Central memory CD8-positive, alpha-beta T cell (primary cell): ENCODE measurements around the gene ARVCF.

Experiments
- ATAC-seq: fragments of 150-1000 bp; cut with Tn5 transposase; replicated peaks from 2 replicates; pipeline ENCODE4 v1.10.0; 2022; ENCODE audit warnings: mild to moderate bottlenecking, moderate FRiP score, moderate number of reproducible peaks; ENCODE audit not compliant: poor library complexity, severe bottlenecking; ENCODE audit errors: extremely low read depth
- DNase-seq, 2 donors: peaks; one replicate each; pipeline ENCODE4 v3.0.0; 2021; ENCODE audit warnings: low spot score in 2 of 2
- H3K27ac Mint-ChIP-seq: one replicate; pipeline ENCODE4 v1.8.0; 2022; ENCODE audit warnings: low read depth, mild to moderate bottlenecking, moderate library complexity, mixed read lengths
- H3K27me3 Mint-ChIP-seq: one replicate; pipeline ENCODE4 v1.8.0; 2022; ENCODE audit warnings: mixed read lengths
- H3K36me3 Mint-ChIP-seq: one replicate; pipeline ENCODE4 v1.8.0; 2022; ENCODE audit warnings: mild to moderate bottlenecking, moderate library complexity, mixed read lengths; ENCODE audit not compliant: insufficient read depth
- H3K4me1 Mint-ChIP-seq: one replicate; pipeline ENCODE4 v1.8.0; 2022; ENCODE audit warnings: mixed read lengths
- H3K4me3 Mint-ChIP-seq: one replicate; pipeline ENCODE4 v1.8.0; 2022; ENCODE audit warnings: mild to moderate bottlenecking, moderate library complexity, mixed read lengths
- H3K9me3 Mint-ChIP-seq: one replicate; pipeline ENCODE4 v1.8.0; 2022; ENCODE audit warnings: mixed read lengths

Gene ARVCF

GRCh38 chr22:19976671-19977070 is 40.0 kb downstream of the ARVCF start:
- H3K9me3 Mint-ChIP-seq: no peaks in the 10 kb centered on the region
- H3K4me1 Mint-ChIP-seq: peaks cover 9% of the 10 kb centered on the region
- H3K27ac Mint-ChIP-seq: no peak overlapping the region
- no peak overlapping the region for H3K4me3 Mint-ChIP-seq
- H3K36me3 Mint-ChIP-seq: peaks cover 4% of the 10 kb centered on the region
- no peak for ATAC-seq
- no peaks in the 10 kb centered on the region for H3K27me3 Mint-ChIP-seq
- no peak for DNase-seq

GRCh38 chr22:19975707-19976035 is 41.0 kb downstream of the ARVCF start:
- Mint-ChIP-seq H3K9me3 (no peaks in the 10 kb centered on the region), H3K4me1 (peaks cover 15% of the 10 kb centered on the region), H3K36me3 (peaks cover 4% of the 10 kb centered on the region), H3K27me3 (no peaks in the 10 kb centered on the region), H3K27ac (no peak overlapping the region), H3K4me3 (no peak overlapping the region)
- no peak for DNase-seq
- ATAC-seq: no peak

- Mint-ChIP-seq H3K36me3 (peaks cover 5% of the 10 kb centered on the region), H3K9me3 (no peaks in the 10 kb centered on the region), H3K4me3 (no peak overlapping the region), H3K27ac (no peak overlapping the region), H3K27me3 (no peaks in the 10 kb centered on the region), H3K4me1 (peaks cover 18% of the 10 kb centered on the region)
- no peak for ATAC-seq
- no peak for DNase-seq
Observed at GRCh38 chr22:19974935-19975706, 41.5 kb downstream of the ARVCF start.

- ATAC-seq (no peak), DNase-seq (no peak)
- Mint-ChIP-seq H3K27ac (no peak overlapping the region), H3K36me3 (peaks cover 5% of the 10 kb centered on the region), H3K27me3 (no peaks in the 10 kb centered on the region), H3K4me1 (peaks cover 18% of the 10 kb centered on the region), H3K4me3 (no peak overlapping the region), H3K9me3 (no peaks in the 10 kb centered on the region)
Observed at GRCh38 chr22:19974268-19974861, 42.3 kb downstream of the ARVCF start.

- Mint-ChIP-seq H3K36me3 (peaks cover 5% of the 10 kb centered on the region), H3K9me3 (no peaks in the 10 kb centered on the region), H3K27ac (no peak overlapping the region), H3K4me1 (peaks cover 18% of the 10 kb centered on the region), H3K4me3 (no peak overlapping the region), H3K27me3 (no peaks in the 10 kb centered on the region)
- DNase-seq (no peak), ATAC-seq (no peak)
Observed at GRCh38 chr22:19973551-19974267, 42.9 kb downstream of the ARVCF start.

- no peaks in the 10 kb centered on the region for H3K9me3 Mint-ChIP-seq
- no peak overlapping the region for H3K4me3 Mint-ChIP-seq
- H3K4me1 Mint-ChIP-seq: peaks cover 18% of the 10 kb centered on the region
- DNase-seq (no peak), ATAC-seq (no peak)
- H3K27ac Mint-ChIP-seq: no peak overlapping the region
- peaks cover 5% of the 10 kb centered on the region for H3K36me3 Mint-ChIP-seq
- no peaks in the 10 kb centered on the region for H3K27me3 Mint-ChIP-seq
Observed at GRCh38 chr22:19972652-19973550, 43.7 kb downstream of the ARVCF start.

- ATAC-seq (no peak), DNase-seq (no peak)
- Mint-ChIP-seq H3K27ac (no peak overlapping the region), H3K9me3 (no peaks in the 10 kb centered on the region), H3K27me3 (no peaks in the 10 kb centered on the region), H3K36me3 (peaks cover 5% of the 10 kb centered on the region), H3K4me1 (peaks cover 18% of the 10 kb centered on the region), H3K4me3 (no peak overlapping the region)
Observed at GRCh38 chr22:19972251-19972650, 44.4 kb downstream of the ARVCF start.

GRCh38 chr22:19971276-19972124 is 45.1 kb downstream of the ARVCF start:
- Mint-ChIP-seq H3K36me3 (peaks cover 5% of the 10 kb centered on the region), H3K9me3 (no peaks in the 10 kb centered on the region), H3K4me1 (peaks cover 18% of the 10 kb centered on the region), H3K4me3 (no peak overlapping the region), H3K27ac (no peak overlapping the region), H3K27me3 (no peaks in the 10 kb centered on the region)
- DNase-seq: no peak
- peak; percentile 45 for ATAC-seq

- Mint-ChIP-seq H3K36me3 (peaks cover 5% of the 10 kb centered on the region), H3K4me1 (peaks cover 18% of the 10 kb centered on the region), H3K9me3 (no peaks in the 10 kb centered on the region), H3K27me3 (no peaks in the 10 kb centered on the region), H3K4me3 (peak overlapping the region; percentile 20), H3K27ac (no peak overlapping the region)
- ATAC-seq (peak; percentile 78), DNase-seq (peak; percentile 66 to 74)
Observed at GRCh38 chr22:19970479-19971275, 45.9 kb downstream of the ARVCF start.

GRCh38 chr22:19970031-19970478 is 46.6 kb downstream of the ARVCF start:
- H3K36me3 Mint-ChIP-seq: peaks cover 3% of the 10 kb centered on the region
- H3K4me1 Mint-ChIP-seq: peaks cover 14% of the 10 kb centered on the region
- DNase-seq: no peak
- no peak overlapping the region for H3K4me3 Mint-ChIP-seq
- H3K27ac Mint-ChIP-seq: no peak overlapping the region
- H3K9me3 Mint-ChIP-seq: no peaks in the 10 kb centered on the region
- H3K27me3 Mint-ChIP-seq: no peaks in the 10 kb centered on the region
- no peak for ATAC-seq
